Measurements from ENCODE around the gene ZNF827. TPM values are rescaled to one million over a fixed set of nuclear protein-coding genes. Genes with fewer than 3 reads are reported as not detected.

Gene ZNF827
- total and polyA plus RNA-seq, 2 of the 8 experiments (the other 6 are each of a cell fraction or from before 2014, with no cell fraction given), result 25.3 to 26.2 TPM

DNA sequence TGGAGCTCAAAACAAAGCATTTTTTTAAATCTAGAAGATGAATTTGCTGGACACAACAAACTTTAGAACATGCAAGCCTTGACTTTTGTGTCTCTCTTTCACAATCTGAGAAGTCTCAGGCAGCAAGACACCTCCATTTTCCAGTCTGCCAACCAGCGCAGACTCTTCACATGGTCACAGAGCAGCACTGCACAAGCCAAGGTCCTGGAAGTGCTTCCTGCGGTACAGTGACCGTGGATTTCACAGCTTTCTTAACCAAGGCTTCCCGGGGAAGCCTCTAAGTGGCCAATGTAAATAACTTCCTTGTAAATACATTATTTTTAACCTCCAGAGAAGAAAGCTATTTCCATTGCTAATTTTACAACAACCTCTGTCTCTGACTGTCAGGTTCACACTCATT is 31.2 kb downstream of the ZNF827 start (continued):
- TF ChIP-seq CHD7 (IDR thresholded peaks at IDR 0.05; ENCODE audit: insufficient replicate concordance, low read length) (no peak), CEBPB (IDR thresholded peaks at IDR 0.05; ENCODE audit: low read depth, low read length) (no peak), YY1 (IDR thresholded peaks at IDR 0.05; ENCODE audit: low read depth, low read length) (no peak), SP1 (IDR thresholded peaks at IDR 0.05; ENCODE audit: low read depth, low read length) (no peak), SIRT6 (IDR thresholded peaks at IDR 0.05; ENCODE audit: low read length) (no peak), TCF12 (IDR thresholded peaks at IDR 0.05; ENCODE audit: low read depth, low read length) (no peak), EP300 (IDR thresholded peaks at IDR 0.05; ENCODE audit: borderline replicate concordance in 1 of 2, low read depth in 2 of 2, low read length in 2 of 2) (no peak), MAX (IDR thresholded peaks at IDR 0.05) (no peak)

Data from H1 (cell line).